Duodenal mucosa (tissue), 2 donors: Measurements from ENCODE around the gene SHTN1.

Source experiments
- H3K27ac ChIP-seq: one replicate; pipeline ENCODE4 v1.7.0; 2013; ENCODE audit warnings: low read depth, low read length
- H3K27me3 ChIP-seq, 2 donors: one replicate each; pipeline ENCODE4 v1.7.0; 2013; ENCODE audit warnings: low read length in 2 of 2, control low read depth in 1 of 2; ENCODE audit not compliant: insufficient read depth in 2 of 2, control insufficient read depth in 1 of 2
- H3K36me3 ChIP-seq, 2 donors: one replicate each; pipeline ENCODE4 v1.7.0; 2013; ENCODE audit warnings: low read length in 2 of 2, control low read depth in 1 of 2; ENCODE audit not compliant: insufficient read depth in 2 of 2, control insufficient read depth in 1 of 2
- H3K4me1 ChIP-seq, 2 donors: one replicate each; pipeline ENCODE4 v1.7.0; 2013; ENCODE audit warnings: low read length in 2 of 2, control low read depth in 1 of 2; ENCODE audit not compliant: insufficient read depth in 2 of 2, control insufficient read depth in 1 of 2
- H3K4me3 ChIP-seq, 2 donors: one replicate each; pipeline ENCODE4 v1.7.0; 2013; ENCODE audit warnings: low read length in 2 of 2, low read depth in 1 of 2
- H3K9ac ChIP-seq, 2 donors: one replicate each; pipeline ENCODE4 v1.7.0; 2013; ENCODE audit warnings: low read length in 2 of 2, low read depth in 1 of 2
- H3K9me3 ChIP-seq, 2 donors: one replicate each; pipeline ENCODE4 v1.7.0; 2013; ENCODE audit warnings: low read length in 2 of 2, control low read depth in 1 of 2; ENCODE audit not compliant: control insufficient read depth in 1 of 2

Gene SHTN1

GRCh38 chr10:116907245-116907987 lies 97.6 kb downstream of the SHTN1 start:
- no peak overlapping the region for H3K27ac ChIP-seq
- H3K27me3 ChIP-seq: no peaks in the 10 kb centered on the region
- H3K9me3 ChIP-seq: no peaks in the 10 kb centered on the region
- H3K4me3 ChIP-seq: no peak overlapping the region
- H3K9ac ChIP-seq: no peak overlapping the region
- H3K4me1 ChIP-seq: no peaks in the 10 kb centered on the region
- peaks cover 0 to 6% of the 10 kb centered on the region in 2 donors for H3K36me3 ChIP-seq

GRCh38 chr10:116905845-116906210 lies 99.2 kb downstream of the SHTN1 start:
- no peak overlapping the region for H3K9ac ChIP-seq
- H3K36me3 ChIP-seq: peaks cover 0 to 6% of the 10 kb centered on the region in 2 donors
- H3K27ac ChIP-seq: no peak overlapping the region
- no peaks in the 10 kb centered on the region for H3K4me1 ChIP-seq
- no peaks in the 10 kb centered on the region for H3K9me3 ChIP-seq
- no peak overlapping the region for H3K4me3 ChIP-seq
- no peaks in the 10 kb centered on the region for H3K27me3 ChIP-seq

- Histone ChIP-seq H3K9me3 (no peaks in the 10 kb centered on the region), H3K4me3 (no peak overlapping the region), H3K4me1 (no peaks in the 10 kb centered on the region), H3K27ac (no peak overlapping the region), H3K36me3 (no peaks in the 10 kb centered on the region), H3K9ac (no peak overlapping the region), H3K27me3 (no peaks in the 10 kb centered on the region)
Measured at GRCh38 chr10:116899626-116900025, 105.4 kb downstream of the SHTN1 start.

- Histone ChIP-seq H3K4me3 (no peak overlapping the region), H3K9ac (no peak overlapping the region), H3K27me3 (no peaks in the 10 kb centered on the region), H3K9me3 (no peaks in the 10 kb centered on the region), H3K36me3 (no peaks in the 10 kb centered on the region), H3K27ac (no peak overlapping the region), H3K4me1 (peaks cover 4 to 11% of the 10 kb centered on the region in 2 donors)
Measured at GRCh38 chr10:116893686-116894037, 111.3 kb downstream of the SHTN1 start.

GRCh38 chr10:116892907-116893685 lies 111.9 kb downstream of the SHTN1 start:
- H3K4me1 ChIP-seq: peaks cover 7 to 16% of the 10 kb centered on the region in 2 donors
- H3K27me3 ChIP-seq: no peaks in the 10 kb centered on the region
- no peak overlapping the region for H3K27ac ChIP-seq
- H3K9me3 ChIP-seq: no peaks in the 10 kb centered on the region
- H3K4me3 ChIP-seq: no peak overlapping the region
- H3K36me3 ChIP-seq: no peaks in the 10 kb centered on the region
- H3K9ac ChIP-seq: no peak overlapping the region

GRCh38 chr10:116891208-116891607 lies 113.8 kb downstream of the SHTN1 start:
- no peak overlapping the region for H3K9ac ChIP-seq
- H3K9me3 ChIP-seq: no peaks in the 10 kb centered on the region
- H3K27ac ChIP-seq: no peak overlapping the region
- H3K27me3 ChIP-seq: no peaks in the 10 kb centered on the region
- no peaks in the 10 kb centered on the region for H3K36me3 ChIP-seq
- H3K4me1 ChIP-seq: peaks cover 7 to 20% of the 10 kb centered on the region in 2 donors
- H3K4me3 ChIP-seq: no peak overlapping the region

GRCh38 chr10:116889066-116889465 lies 115.9 kb downstream of the SHTN1 start:
- no peak overlapping the region for H3K4me3 ChIP-seq
- H3K9me3 ChIP-seq: no peaks in the 10 kb centered on the region
- H3K4me1 ChIP-seq: peaks cover 7 to 20% of the 10 kb centered on the region in 2 donors
- H3K36me3 ChIP-seq: no peaks in the 10 kb centered on the region
- no peak overlapping the region for H3K27ac ChIP-seq
- no peak overlapping the region for H3K9ac ChIP-seq
- H3K27me3 ChIP-seq: no peaks in the 10 kb centered on the region

GRCh38 chr10:116888380-116889055 lies 116.5 kb downstream of the SHTN1 start:
- Histone ChIP-seq H3K4me3 (no peak overlapping the region), H3K9me3 (no peaks in the 10 kb centered on the region), H3K4me1 (peaks cover 7 to 20% of the 10 kb centered on the region in 2 donors), H3K27ac (no peak overlapping the region), H3K36me3 (no peaks in the 10 kb centered on the region), H3K9ac (no peak overlapping the region), H3K27me3 (no peaks in the 10 kb centered on the region)

GRCh38 chr10:116886772-116887171 lies 118.2 kb downstream of the SHTN1 start:
- no peak overlapping the region for H3K27ac ChIP-seq
- H3K27me3 ChIP-seq: no peaks in the 10 kb centered on the region
- peaks cover 7 to 20% of the 10 kb centered on the region in 2 donors for H3K4me1 ChIP-seq
- no peaks in the 10 kb centered on the region for H3K9me3 ChIP-seq
- H3K4me3 ChIP-seq: no peak overlapping the region
- no peaks in the 10 kb centered on the region for H3K36me3 ChIP-seq
- H3K9ac ChIP-seq: no peak overlapping the region

GRCh38 chr10:116882639-116883038 lies 122.3 kb downstream of the SHTN1 start:
- H3K4me3 ChIP-seq: no peak overlapping the region
- no peaks in the 10 kb centered on the region for H3K4me1 ChIP-seq
- H3K36me3 ChIP-seq: no peaks in the 10 kb centered on the region
- no peak overlapping the region for H3K9ac ChIP-seq
- H3K27me3 ChIP-seq: no peaks in the 10 kb centered on the region
- no peak overlapping the region for H3K27ac ChIP-seq
- H3K9me3 ChIP-seq: no peaks in the 10 kb centered on the region
